Measurements from ENCODE around the gene SNX3. TPM values are rescaled to one million over a fixed set of nuclear protein-coding genes. Genes with fewer than 3 reads are reported as not detected.

The SNX3 gene
- total RNA-seq, 1 experiment from 2014 or later: 80.7 TPM

- H3K23ac ChIP-seq (ENCODE audit: insufficient read length, low read depth, low read length): no peak overlapping the region
- H4K20me1 ChIP-seq (ENCODE audit: control insufficient read depth, insufficient read depth, insufficient read length): no peaks in the 10 kb centered on the region
- H4K5ac ChIP-seq (ENCODE audit: insufficient read length, low read depth, low read length): no peak overlapping the region
- no peaks in the 10 kb centered on the region for H3K79me1 ChIP-seq (ENCODE audit: insufficient read depth, low read depth, low read length, poor library complexity, severe bottlenecking)
- peaks cover 0 to 2% of the 10 kb centered on the region in 2 experiments; a peak in 1 of 5 replicates for H3K9me3 Mint-ChIP-seq
- H3K14ac ChIP-seq (ENCODE audit: insufficient read depth, low read length): no peak overlapping the region
- H3K4me1 ChIP-seq (ENCODE audit: insufficient read depth, low read length): no peaks in the 10 kb centered on the region
- H3K4me1 Mint-ChIP-seq: peaks cover 19 to 34% of the 10 kb centered on the region in 2 experiments
- H3K18ac ChIP-seq (ENCODE audit: insufficient read length, low read depth, low read length): no peak overlapping the region
- H4K8ac ChIP-seq (replicated peaks; ENCODE audit: insufficient read length, low read depth, low read length): no peak overlapping the region
- H3K4me3 Mint-ChIP-seq: no peak overlapping the region
- H3K23me2 ChIP-seq (ENCODE audit: insufficient read length, low read depth, low read length, poor library complexity, severe bottlenecking): peaks cover 6% of the 10 kb centered on the region
- H3K79me2 ChIP-seq (ENCODE audit: insufficient read depth, low read length): no peaks in the 10 kb centered on the region
- no peak overlapping the region for H2BK20ac ChIP-seq (ENCODE audit: low read depth, low read length, poor library complexity, severe bottlenecking)
- no peak for DNase-seq
- H2BK15ac ChIP-seq (ENCODE audit: low read depth, low read length): no peak overlapping the region
- no peak overlapping the region for H4K91ac ChIP-seq (ENCODE audit: insufficient read length, low read depth, low read length)
- TF ChIP-seq, protein P1, sequence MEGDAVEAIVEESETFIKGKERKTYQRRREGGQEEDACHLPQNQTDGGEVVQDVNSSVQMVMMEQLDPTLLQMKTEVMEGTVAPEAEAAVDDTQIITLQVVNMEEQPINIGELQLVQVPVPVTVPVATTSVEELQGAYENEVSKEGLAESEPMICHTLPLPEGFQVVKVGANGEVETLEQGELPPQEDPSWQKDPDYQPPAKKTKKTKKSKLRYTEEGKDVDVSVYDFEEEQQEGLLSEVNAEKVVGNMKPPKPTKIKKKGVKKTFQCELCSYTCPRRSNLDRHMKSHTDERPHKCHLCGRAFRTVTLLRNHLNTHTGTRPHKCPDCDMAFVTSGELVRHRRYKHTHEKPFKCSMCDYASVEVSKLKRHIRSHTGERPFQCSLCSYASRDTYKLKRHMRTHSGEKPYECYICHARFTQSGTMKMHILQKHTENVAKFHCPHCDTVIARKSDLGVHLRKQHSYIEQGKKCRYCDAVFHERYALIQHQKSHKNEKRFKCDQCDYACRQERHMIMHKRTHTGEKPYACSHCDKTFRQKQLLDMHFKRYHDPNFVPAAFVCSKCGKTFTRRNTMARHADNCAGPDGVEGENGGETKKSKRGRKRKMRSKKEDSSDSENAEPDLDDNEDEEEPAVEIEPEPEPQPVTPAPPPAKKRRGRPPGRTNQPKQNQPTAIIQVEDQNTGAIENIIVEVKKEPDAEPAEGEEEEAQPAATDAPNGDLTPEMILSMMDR (conservative IDR thresholded peaks at IDR 0.05): no peak
- H2BK12ac ChIP-seq (ENCODE audit: insufficient read length, low read depth, low read length): no peak overlapping the region
- H3K27ac Mint-ChIP-seq: no peak overlapping the region
- H3K56ac ChIP-seq (ENCODE audit: insufficient read length, low read depth, low read length): no peak overlapping the region
- H3K27me3 ChIP-seq (ENCODE audit: insufficient read depth, low read length): peaks cover 25% of the 10 kb centered on the region
- no peaks in the 10 kb centered on the region for H3K36me3 Mint-ChIP-seq (ENCODE audit: insufficient read depth in 1 of 3, low read depth in 3 of 3)
- no peak overlapping the region for H2BK120ac ChIP-seq (ENCODE audit: low read depth, low read length, poor library complexity, severe bottlenecking)
- no peak overlapping the region for H3K27ac ChIP-seq (ENCODE audit: insufficient read length, low read depth, low read length)
- H2AK5ac ChIP-seq (ENCODE audit: insufficient read length, low read length): no peak overlapping the region
- no peak overlapping the region for H3K4ac ChIP-seq (ENCODE audit: low read depth, low read length)
- H3K9ac ChIP-seq (ENCODE audit: extremely low read depth, insufficient read length, low read length): no peak overlapping the region
- no peak overlapping the region for H3T11ph ChIP-seq (ENCODE audit: low read length)
- no CpG with 5 or more reads among the region's 6 CpGs for WGBS (ENCODE audit: extremely low coverage, insufficient read length, low lambda C conversion rate)
- no peak overlapping the region for H2AFZ ChIP-seq (ENCODE audit: low read length)
- peaks cover 80% of the 10 kb centered on the region for H3K27me3 Mint-ChIP-seq (ENCODE audit: low read depth)
- no peak overlapping the region for H3K4me2 ChIP-seq (ENCODE audit: insufficient read depth, insufficient read length, low read length)
- H3K9me3 ChIP-seq (ENCODE audit: control insufficient read depth, low read depth, low read length): no peaks in the 10 kb centered on the region
- H2BK5ac ChIP-seq (ENCODE audit: insufficient read length, low read length): no peak overlapping the region
Measured at GRCh38 chr6:108180776-108181175, 80.1 kb downstream of the SNX3 start.

All from H9 (cell line).